CD4-positive, alpha-beta T cell treated with Interleukin-15 for 4 hours (primary cell): ENCODE measurements around the gene POC5.
"Not testable (repeated sequence)": the region's sequence is repeated elsewhere in the genome, so short reads cannot be mapped to it uniquely, and the experiment has no call there.

Source experiments
- DNase-seq: peaks from one replicate; pipeline ENCODE4 v3.0.0-alpha.2; 2020; ENCODE audit warnings: low spot score

Gene POC5

GRCh38 chr5:75701856-75702255, 15.4 kb downstream of the POC5 start:
- no peak for DNase-seq

GRCh38 chr5:75695472-75696351, 21.5 kb downstream of the POC5 start:
- not testable (repeated sequence) for DNase-seq

- no peak for DNase-seq
Observed at GRCh38 chr5:75694781-75695180, 22.5 kb downstream of the POC5 start.

DNA sequence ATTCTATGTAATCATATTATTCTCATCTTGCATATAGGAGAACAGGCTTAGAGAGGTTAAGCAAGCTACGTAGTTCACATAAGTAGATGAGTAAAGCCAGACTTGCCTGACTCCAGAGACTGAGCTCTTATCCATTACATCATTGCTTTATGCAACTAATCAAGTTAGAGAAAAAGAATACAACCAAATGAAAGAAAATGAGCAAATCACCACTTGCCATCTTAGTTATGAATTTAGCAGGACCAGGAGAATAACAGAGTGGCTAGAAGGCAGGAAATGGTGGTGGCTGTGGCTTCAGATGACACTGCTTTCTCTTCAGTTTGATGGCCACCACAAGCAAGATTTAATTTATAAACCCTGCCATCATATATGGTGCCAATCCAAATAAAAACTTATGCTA, 26.6 kb downstream of the POC5 start:
- DNase-seq, result no peak

- no peak for DNase-seq
Observed at GRCh38 chr5:75686480-75686879, 30.8 kb downstream of the POC5 start.

DNA sequence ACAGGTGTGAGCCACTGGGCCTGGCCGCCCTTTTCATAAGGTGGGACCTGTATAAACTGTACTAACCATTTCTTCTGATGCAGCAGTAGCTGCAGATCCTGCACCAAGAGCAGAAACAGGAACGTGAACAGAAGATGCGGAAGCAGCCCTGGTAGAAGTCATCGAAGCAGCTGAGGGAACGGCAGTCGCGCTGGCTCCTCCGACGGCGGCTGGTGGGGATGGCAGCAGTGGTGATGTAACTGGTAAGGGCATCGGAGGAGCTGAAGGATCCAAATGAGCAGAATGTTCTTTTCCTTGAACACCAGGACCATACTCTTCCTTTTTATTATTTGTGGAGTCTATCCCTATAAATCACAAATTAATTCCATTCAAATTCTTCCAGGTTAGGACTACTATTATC, 32.1 kb downstream of the POC5 start:
- no peak for DNase-seq

DNA sequence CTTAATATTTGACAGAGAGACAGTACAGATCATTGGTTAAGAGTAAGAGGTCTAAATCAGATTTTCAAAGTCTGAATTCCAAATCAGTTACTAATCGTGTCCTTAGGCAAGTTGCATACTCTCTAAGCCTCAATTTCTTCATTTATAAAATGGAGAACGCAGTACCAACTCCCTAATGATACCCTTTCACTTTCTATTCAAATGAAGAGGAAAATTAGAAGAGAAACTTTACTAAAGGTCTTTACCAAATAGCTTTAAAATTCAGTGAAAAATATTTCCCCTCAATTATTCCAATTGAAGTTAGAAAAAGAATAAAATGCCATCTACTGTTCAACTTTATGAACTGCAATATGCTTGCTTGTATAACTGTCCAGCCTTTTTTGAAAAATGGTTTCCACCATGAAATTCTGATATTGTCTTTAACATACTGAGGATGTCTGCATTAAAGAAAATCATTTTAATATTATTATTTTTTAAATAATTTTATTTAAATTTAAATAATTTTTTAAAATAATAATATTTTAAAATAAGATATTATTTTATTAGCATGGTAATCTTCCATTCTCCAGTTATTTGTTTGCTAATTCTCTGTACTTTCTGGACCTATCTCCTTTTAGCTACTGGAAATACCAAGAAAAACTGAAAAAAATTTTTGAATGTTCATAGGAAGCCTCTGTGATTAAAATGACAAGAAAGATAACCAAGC, 36.0 kb downstream of the POC5 start:
- DNase-seq, result peak; percentile 49

DNA sequence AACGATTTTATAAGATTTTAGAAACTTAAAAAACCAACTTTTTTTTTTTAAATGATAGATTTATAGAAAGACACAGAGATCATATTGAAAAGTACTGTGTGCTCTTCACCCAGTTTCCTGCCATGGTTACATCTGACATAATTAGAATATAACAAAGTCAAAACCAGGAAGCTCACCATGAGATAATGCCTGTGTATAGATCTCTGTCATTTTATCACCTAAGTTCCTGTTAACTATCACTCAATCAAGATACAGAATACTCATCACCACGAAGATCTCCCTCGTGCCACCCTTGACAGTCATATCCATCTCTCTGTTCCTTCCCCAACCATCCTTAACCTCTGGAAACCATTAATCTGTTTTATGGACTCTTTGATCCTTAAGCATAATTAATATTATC, 39.1 kb downstream of the POC5 start:
- peak; percentile 13 for DNase-seq

DNA sequence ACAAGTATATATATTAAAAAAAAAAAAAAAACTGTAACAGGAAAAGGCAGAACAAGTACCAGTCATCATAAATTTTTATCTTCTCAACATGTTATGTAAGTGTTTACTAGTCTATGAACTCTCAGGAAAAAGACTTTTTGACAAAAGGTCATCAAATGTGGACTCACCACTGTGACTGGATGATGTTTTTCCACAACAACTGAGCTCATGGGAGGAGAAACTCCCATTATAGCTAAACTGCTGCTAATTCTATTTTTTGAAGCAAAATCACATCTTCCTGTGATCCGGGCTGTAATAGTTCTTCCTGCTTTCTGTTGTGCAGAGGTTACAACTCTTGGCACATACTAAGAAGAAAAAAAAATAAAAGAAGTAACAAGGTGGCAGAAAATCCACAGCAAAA, 39.6 kb downstream of the POC5 start:
- no peak for DNase-seq

GRCh38 chr5:75675783-75676182, 41.5 kb downstream of the POC5 start:
- DNase-seq, result no peak

DNA sequence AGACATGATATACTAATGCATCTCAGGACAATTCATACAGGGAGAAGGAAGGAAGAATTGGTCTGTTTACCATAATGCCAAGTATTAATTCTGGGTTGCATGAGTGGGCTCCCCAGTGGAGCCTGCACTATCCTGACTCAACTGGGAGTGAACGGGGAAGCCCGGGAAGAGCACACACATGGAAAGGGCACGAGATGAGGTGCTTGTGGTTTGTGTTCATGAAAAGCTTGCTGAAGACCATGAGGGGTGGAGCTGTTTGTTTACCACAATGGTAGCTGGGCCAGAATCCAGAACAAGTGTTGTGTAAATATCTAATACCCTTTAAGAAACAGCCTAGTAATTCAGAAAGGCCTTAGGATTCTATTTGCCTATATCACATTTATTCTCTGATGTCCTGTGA, 44.6 kb downstream of the POC5 start:
- no peak for DNase-seq

GRCh38 chr5:75671506-75671905, 45.7 kb downstream of the POC5 start:
- no peak for DNase-seq

- DNase-seq, result no peak
Observed at GRCh38 chr5:75670577-75670976, 46.7 kb downstream of the POC5 start.

DNA sequence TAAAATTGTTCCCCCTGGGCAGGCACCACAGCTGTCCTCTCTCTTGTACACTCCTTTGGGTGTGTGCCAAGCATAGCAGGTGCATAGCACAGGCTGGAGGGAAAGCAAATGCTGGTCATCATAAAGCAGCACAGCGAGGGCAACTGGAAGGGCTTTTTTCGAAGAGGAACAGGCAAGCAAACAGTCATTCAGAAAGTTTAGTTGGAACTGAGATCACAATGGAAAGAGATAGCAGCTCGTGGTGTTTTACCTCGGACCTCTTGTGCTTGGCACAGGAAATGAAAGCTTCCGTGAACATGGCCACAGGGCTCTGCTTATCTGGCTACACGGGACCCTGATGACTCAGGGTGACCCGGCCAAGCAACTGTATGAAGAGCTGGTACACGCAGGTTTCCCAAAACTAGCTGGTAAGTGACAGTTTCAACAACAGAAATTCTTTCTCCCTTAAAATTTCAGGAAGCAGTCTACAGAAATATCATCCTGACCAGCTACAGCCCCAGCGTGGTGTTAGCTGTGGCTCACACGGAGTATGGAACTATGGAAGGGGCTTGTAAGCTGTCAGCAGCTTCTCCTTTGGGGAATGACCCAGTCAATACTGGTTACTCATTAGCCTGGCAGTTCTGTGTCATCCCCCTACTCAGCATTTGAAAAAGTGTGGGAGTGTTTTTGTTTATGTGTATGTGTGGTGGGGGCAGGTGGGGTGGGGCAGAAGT, 48.1 kb downstream of the POC5 start:
- peak; percentile 50 for DNase-seq

DNA sequence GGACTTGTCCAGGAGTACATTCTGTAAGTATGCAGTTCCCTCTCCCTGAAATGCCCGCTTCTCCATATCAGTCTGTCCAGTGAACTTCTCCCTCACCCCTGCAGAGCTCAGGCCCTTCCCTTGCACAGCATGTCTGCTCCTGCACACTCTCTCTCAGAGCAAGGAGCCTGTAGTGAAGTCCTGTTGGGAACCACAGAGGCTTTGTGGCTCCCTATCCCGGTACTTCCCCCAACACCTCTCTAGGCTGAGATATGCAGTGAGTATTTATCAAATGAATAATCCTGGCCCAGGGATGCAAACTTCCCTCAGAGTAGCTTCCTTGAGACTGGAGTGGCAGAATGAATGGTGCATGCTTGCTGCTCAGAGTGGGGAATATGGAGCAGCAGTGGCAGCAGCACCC, 48.8 kb downstream of the POC5 start:
- no peak for DNase-seq

GRCh38 chr5:75667586-75667985, 49.7 kb downstream of the POC5 start:
- DNase-seq, result no peak

GRCh38 chr5:75666801-75667200, 50.4 kb downstream of the POC5 start:
- no peak for DNase-seq

- DNase-seq, result no peak
Observed at GRCh38 chr5:75664979-75665378, 52.3 kb downstream of the POC5 start.

DNA sequence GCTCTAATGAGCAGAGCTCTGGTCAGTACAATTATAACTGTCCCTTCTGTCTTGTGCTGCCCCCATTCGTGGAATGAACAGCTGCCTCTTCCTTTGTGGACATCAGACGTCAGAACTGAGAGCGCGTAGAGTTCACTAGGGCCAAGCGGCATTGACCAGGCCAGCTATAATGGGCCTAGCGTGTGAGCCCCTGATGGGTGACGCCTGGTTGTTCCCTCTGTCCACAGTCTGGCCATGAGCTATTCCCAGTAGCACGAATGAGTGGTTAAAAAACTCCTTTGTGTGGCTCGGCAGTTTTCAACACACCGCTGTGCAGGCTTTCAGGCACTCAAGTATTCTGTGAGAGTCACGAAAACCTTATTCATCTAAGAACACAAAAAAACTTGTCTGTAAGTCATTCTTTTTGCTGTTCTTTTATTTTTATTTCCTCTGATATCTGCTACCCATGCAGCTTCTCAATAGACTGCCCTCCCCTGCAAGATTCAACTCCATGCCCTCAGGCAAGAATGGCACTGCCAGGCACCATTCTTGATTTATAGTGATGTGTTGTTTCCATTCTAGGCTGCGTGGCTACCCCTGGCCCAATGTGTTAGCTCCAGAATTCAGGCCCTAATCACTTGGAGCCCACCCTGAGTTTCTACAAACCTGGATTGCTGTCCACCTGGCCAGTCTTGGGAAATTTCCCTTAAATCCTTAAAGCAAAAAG, 53.5 kb downstream of the POC5 start:
- no peak for DNase-seq

DNA sequence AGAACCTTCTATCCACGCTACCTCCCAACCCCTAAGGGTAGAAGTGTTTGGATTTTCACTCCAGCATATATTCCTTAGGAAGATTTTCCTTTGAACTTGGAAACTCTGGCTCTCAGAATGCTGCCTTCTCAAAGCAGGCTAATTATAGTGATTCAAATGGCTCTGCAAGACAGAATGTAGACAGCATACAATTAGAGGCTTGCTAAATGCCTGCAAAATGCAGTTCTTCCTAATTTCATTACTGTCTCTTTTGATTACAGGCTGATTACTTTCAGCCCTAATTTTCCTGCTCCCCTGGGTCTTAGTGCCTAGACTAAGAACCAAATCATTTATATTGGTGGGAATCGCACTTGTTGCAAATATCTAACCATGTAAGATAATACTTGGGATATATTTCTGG, 55.2 kb downstream of the POC5 start:
- DNase-seq, result no peak

DNA sequence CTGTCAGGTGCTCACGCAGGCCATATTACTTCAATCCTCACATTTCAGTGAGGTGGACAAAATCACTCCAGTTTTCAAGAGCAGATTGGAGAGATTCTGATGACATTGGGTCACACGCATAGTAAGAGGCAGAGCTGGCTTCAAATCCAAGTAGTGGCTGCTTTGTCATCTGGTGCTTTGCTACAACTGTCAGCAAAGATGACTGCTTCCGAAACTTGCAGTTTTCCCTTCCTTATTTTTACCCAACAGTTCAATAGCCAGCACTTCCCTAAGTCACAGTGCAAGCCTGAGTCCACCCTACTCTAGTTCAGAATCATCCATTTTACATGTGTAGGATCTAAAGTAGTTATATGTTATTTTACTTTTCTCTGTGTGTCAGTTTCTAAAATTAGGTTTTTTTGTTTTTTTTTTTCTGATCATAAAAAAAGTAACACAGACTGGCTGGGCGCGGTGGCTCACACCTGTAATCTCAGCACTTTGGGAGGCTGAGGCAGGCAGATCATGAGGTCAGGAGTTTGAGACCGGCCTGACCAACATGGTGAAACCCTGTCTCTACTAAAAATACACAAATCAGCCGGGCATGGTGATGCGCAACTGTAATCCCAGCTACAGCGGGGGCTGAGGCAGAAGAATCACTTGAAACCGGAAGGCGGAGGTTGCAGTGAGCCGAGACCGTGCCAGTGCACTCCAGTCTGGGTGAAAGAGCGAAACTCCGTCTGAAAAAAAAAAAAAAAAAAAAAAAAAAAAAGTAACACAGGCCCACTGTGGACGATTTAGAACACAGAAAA, 56.4 kb downstream of the POC5 start:
- DNase-seq, result no peak
